HG03135 (cell line): ENCODE results near the gene SEPHS1.
A peak's percentile ranks its signal among the peaks of the same experiment; 100 is the strongest.
"Not testable (repeated sequence)": the region's sequence is repeated elsewhere in the genome, so short reads cannot be mapped to it uniquely, and the experiment has no call there.

ENCODE experiments used
- ATAC-seq: cut with Tn5 transposase; IDR thresholded peaks from one replicate; pipeline ENCODE4 v1.9.1; 2021; ENCODE audit warnings: mild to moderate bottlenecking, moderate library complexity; ENCODE audit not compliant: unreplicated experiment

SEPHS1 gene

DNA sequence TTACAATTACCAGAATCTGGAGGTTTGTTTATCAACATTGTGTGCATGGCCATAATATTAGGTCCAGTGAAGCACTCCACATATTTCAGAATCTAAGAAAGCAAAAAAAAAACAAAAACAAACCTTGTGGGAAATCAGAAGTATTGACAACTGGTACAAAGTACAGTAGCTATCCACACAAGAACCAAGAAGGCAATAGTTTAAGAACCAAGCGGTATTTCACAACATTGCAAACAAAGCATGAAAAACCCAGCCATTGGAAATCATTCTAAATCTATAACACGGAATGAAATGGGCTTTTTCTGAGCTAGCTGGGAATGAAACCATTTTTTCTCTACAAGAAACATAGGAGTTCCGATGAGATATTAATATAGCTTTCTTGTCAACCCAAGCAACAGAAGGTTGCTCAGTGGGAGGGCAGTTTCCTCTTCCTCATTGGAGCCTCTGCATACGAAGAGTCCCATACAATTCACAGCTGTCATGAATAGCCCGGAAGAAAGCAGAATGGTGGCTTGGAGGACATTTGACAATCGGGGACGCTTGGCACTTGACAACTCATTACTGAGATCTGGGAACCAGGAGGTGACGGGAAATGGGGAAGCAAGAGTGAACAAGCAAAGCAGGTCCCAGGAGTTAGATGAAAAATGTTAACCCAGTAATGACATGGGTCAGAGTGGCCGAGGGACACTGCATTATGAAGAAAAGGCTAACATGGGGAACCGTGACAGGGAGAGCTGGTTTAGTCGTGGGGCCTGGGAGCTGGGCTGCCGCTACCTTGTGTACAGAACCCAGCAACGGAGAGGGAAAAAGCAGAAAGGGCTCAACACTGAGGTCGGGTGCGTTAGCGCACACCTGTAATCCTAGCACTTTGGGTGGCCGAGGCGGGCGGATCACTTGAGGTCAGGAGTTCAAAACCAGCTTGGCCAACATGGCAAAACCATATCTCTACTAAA, 56.0 kb downstream of the SEPHS1 start:
- no peak for ATAC-seq

DNA sequence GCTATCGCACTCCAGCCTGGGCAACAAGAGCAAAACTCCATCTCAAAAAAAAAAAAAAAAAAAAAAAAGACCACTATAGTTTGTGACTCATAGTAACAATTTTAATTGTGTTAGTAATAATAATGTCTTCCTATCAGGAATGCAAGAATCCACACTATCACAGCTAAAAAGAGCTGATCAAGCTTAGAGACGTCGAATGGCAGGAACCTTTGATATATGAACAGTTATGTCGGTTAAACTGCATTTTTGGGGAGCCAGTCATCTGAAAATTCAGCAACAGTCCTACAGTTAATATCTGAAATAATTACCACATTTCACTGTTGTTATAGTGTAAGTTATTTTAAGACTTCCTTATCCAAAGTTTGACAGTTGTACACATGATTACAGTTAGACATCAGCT, 57.0 kb downstream of the SEPHS1 start:
- no peak for ATAC-seq

GRCh38 chr10:13284050-13284449, 64.0 kb downstream of the SEPHS1 start:
- no peak for ATAC-seq

GRCh38 chr10:13282348-13282747, 65.7 kb downstream of the SEPHS1 start:
- ATAC-seq: not testable (repeated sequence)

DNA sequence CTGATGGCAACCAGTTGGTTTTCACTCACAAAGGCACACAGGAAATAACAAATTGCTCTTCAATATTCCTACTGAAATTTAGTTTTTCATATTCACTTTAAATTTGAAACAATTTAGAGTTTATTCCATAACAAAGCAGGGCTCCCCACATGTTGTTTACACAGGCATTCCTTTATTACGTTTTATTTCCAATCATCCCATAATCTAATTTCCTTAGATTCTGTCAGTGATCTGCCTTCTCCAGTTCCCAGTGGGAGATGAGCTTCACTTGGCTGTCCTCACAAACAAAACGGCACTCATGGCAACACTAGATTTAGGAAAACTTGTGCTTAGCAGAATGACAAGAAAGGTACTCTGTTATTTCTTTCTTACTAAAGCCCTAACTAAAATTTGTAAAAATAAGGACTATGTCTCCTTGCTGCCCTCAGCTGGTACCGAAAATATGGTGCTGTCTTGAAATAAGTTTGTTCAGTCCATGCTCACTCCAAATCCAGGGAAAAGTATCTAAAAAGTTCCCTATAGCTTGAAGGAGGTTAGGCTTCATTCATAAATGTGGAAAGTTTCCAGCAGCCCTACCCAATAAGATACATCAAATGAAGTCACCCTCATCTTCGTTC, 71.2 kb downstream of the SEPHS1 start:
- no peak for ATAC-seq

GRCh38 chr10:13276146-13276545, 71.9 kb downstream of the SEPHS1 start:
- not testable (repeated sequence) for ATAC-seq

DNA sequence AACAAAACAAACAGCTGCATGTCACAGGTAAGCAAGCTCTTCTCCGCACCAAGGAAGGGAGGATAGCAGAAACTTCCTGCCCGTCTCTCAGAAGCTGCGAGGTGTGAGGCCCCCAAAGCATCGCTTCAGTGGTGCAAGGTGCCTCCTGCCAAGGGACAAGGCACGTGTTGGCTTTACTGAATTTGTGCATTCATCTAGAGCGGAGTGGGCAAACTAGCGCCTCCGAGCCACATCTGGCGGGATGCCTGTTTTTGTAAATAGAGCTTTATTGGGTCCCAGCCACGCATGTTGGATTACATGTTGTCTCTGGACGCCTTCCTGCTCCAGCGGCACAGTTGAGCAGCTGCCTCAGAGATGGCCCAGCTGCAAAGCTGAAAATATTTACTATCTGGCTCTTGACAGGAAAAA, 75.9 kb downstream of the SEPHS1 start:
- no peak for ATAC-seq

DNA sequence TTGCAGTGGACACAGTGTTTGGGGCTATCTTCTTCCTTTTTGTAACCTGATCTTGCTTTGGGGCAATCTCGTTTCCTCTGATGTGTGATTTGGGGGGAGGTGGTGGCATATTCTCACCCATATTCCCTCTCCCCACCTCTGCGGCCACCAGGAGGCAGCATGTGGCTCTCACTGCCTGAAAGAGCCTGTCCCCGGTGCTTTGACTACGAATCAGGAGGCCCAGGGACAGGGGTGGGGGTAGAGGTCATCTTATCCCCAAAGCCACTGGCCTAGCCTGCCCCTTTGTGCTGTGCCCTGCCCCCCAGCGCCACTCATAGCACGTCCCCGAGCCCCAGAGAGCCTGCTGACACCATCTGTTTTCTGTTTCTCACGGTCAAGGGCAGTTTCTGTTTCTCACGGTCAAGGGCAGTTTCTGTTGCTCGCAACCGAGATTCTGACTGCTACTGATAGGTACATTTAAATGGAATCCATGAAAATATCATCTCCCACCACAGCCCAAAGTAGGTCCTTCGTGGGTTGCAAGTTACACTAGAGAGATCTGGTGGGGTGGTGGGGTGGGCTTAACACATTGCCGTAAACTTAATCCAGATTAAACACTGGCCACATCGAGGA, 76.4 kb downstream of the SEPHS1 start:
- peak; percentile 66 for ATAC-seq

DNA sequence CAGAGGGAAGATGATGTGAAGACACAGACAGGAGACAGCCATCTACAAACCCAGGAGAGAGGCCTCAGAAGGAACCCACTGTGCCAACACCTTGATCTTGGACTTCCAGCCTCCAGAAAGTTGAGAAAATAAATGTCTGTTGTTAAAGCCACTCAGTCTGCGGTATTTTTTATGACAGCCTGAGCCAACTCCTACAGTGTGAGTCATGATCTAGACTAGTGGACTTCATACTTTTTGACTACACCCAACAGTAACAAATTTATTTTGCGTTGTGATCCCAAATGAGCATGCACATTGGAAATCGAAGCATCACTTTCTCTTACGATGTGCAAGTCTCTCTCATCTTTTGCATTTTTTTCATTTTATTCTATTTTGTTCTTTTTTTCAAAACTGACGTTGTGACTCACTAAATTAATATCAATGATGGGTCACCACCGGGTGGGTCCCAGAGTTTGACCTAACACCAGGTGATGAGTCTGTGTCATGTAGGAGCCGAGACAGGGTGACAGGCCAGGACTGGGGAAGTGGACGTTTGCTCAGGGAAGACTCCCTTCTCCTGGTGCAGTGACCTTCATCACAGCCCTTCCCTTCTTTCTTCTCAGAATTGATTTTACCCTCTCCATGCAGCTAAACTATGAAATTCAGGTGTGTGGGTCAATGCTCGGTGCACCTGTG, 77.1 kb downstream of the SEPHS1 start:
- ATAC-seq: no peak

DNA sequence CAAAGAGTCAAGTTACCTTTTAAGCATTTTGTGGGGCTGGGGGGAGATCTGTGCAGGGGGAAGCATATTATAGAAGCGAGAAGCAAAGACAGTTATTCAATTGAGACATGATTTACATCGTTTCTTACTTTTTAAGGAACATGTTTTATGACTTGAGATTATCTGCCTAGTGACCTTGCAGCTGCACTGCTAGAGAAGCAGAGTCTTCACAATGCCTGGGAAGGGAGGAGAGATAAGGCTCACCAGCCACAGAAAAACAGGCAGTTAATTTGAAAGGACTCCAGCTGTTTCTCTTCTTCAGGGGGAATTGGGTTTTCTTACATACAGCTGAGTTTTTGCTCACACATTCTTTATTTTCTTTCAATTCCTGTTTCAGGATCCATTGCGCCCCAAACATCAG, 79.3 kb downstream of the SEPHS1 start:
- ATAC-seq: no peak

- ATAC-seq: no peak
Measured at GRCh38 chr10:13268310-13268709, 79.8 kb downstream of the SEPHS1 start.
